HCT116 (cell line): ENCODE data around the gene KRT73. TPM values are rescaled to one million over a fixed set of nuclear protein-coding genes. Genes with fewer than 3 reads are reported as not detected.

Source experiments
- ATAC-seq: fragments of 200-7000 bp; cut with Tn5 transposase; 2 replicates; pipeline ENCODE4 v1.9.1; 2020; ENCODE audit warnings: mild to moderate bottlenecking, moderate library complexity
- BruUV-seq: library from RNA; stranded (reverse); fragments of 400-500 nt; replicated peaks from 2 replicates; lab custom pipeline; 2021; lab: Mats Ljungman, UMichigan
- CTCF ChIA-PET: fragments of 300-600 bp; sonication (Branson Sonifier 250); formaldehyde crosslinking; loops from one replicate; lab custom pipeline; 2021; ENCODE audit warnings: antibody characterized with exemption; lab: Charles Lee
- POLR2A ChIA-PET: fragments of 300-600, 350-600 bp; sonication (Branson Sonifier 250); formaldehyde crosslinking; loops from one replicate; lab custom pipeline; 2021; ENCODE audit warnings: antibody characterized with exemption; lab: Charles Lee
- RAD21 ChIA-PET, 2 experiments: fragments of 300-600 bp; sonication (Branson Sonifier 250); formaldehyde crosslinking; loops; one replicate each; lab custom pipeline; 2023; ENCODE audit warnings: low total read pairs in 2 of 2; ENCODE audit not compliant: uncharacterized antibody in 2 of 2, unreplicated experiment in 2 of 2, low non-redundant PET in 1 of 2; lab: Charles Lee
- DNase-seq: peaks from one replicate; pipeline ENCODE4 v3.0.0-alpha.2; 2010; ENCODE audit warnings: low read depth, low spot score
- H2AFZ ChIP-seq: fragments of 200-600 bp; shearing (Covaris generic), sonication (generic); 2 replicates; pipeline ENCODE4 v1.6.1; 2017; ENCODE audit warnings: low read depth, mixed run types, mixed read lengths, antibody characterized with exemption, low read length; ENCODE audit not compliant: poor library complexity, severe bottlenecking
- H3K27ac ChIP-seq: 2 replicates; pipeline ENCODE4 v1.5.1; 2012; ENCODE audit warnings: low read depth, low read length
- H3K27me3 ChIP-seq: fragments of 200-600 bp; sonication (generic); 2 replicates; pipeline ENCODE4 v1.6.1; 2016; ENCODE audit warnings: mixed run types, low read length, mixed read lengths; ENCODE audit not compliant: insufficient read depth
- H3K36me3 ChIP-seq, 2 experiments: fragments of 200-500 bp in 1 of 2; fragments of 200-600 bp in 1 of 2; sonication (Bioruptor generic) in 1 of 2; sonication (generic) in 1 of 2; 2 replicates each; pipeline versions ENCODE4 v1.5.1 to v1.6.1; 2014 to 2016; ENCODE audit warnings: low read length in 2 of 2, inconsistent platforms in 1 of 2, mixed read lengths in 1 of 2, mixed run types in 1 of 2; ENCODE audit not compliant: insufficient read depth in 2 of 2, control insufficient read depth in 1 of 2
- H3K4me1 ChIP-seq, 2 experiments: fragments of 200-600 bp in 1 of 2; sonication (generic) in 1 of 2; 2 replicates each; pipeline versions ENCODE4 v1.5.1 to v1.6.1; 2012 to 2017; ENCODE audit warnings: low read length in 2 of 2, inconsistent platforms in 1 of 2, mild to moderate bottlenecking in 1 of 2, mixed read lengths in 1 of 2, mixed run types in 1 of 2, moderate library complexity in 1 of 2; ENCODE audit not compliant: insufficient read depth in 2 of 2, control insufficient read depth in 1 of 2
- H3K4me2 ChIP-seq: fragments of 200-600 bp; sonication (generic); 2 replicates; pipeline ENCODE4 v1.6.1; 2017; ENCODE audit warnings: mixed run types, low read length, mixed read lengths
- H3K4me3 ChIP-seq, 2 experiments: fragments of 200-600 bp in 1 of 2; sonication (generic) in 1 of 2; replicated peaks in 1 of 2; 2 replicates each; pipeline ENCODE4 v1.5.1; 2011 to 2016; ENCODE audit warnings: low read length in 2 of 2, control low read depth in 1 of 2, low read depth in 1 of 2, mild to moderate bottlenecking in 1 of 2, mixed read lengths in 1 of 2, mixed run types in 1 of 2
- H3K79me2 ChIP-seq: fragments of 200-600 bp; sonication (generic); 2 replicates; pipeline ENCODE4 v1.6.1; 2017; ENCODE audit warnings: mild to moderate bottlenecking, mixed run types, low read length, moderate library complexity, mixed read lengths; ENCODE audit not compliant: insufficient read depth
- H3K9ac ChIP-seq: fragments of 200-600 bp; sonication (generic); 2 replicates; pipeline ENCODE4 v1.6.1; 2016; ENCODE audit warnings: low read length, mixed read lengths
- H3K9me2 ChIP-seq: fragments of 200-600 bp; sonication (generic), shearing (Covaris generic); 2 replicates; pipeline ENCODE4 v1.6.1; 2017; ENCODE audit warnings: mixed run types, mild to moderate bottlenecking, moderate library complexity; ENCODE audit not compliant: insufficient read depth
- H3K9me3 ChIP-seq, 2 experiments: fragments of 200-500 bp in 1 of 2; fragments of 200-600 bp in 1 of 2; sonication (Bioruptor generic) in 1 of 2; sonication (generic) in 1 of 2; 2 replicates each; pipeline ENCODE4 v1.6.1; 2014 to 2017; ENCODE audit warnings: low read length in 2 of 2, mixed read lengths in 2 of 2, inconsistent platforms in 1 of 2, low read depth in 1 of 2, mild to moderate bottlenecking in 1 of 2, mixed run types in 1 of 2, moderate library complexity in 1 of 2; ENCODE audit not compliant: control insufficient read depth in 1 of 2, insufficient read depth in 1 of 2
- H4K20me1 ChIP-seq: fragments of 200-600 bp; sonication (generic), shearing (Covaris generic); 2 replicates; pipeline ENCODE4 v1.6.1; 2017; ENCODE audit warnings: mixed run types, mild to moderate bottlenecking, moderate library complexity; ENCODE audit not compliant: insufficient read depth
- CEBPB ChIP-seq: IDR thresholded peaks from 2 replicates; pipeline ENCODE4 v1.6.1; 2012; ENCODE audit warnings: low read depth
- EGR1 ChIP-seq: IDR thresholded peaks from 2 replicates; pipeline ENCODE4 v1.6.1; 2012; ENCODE audit warnings: low read depth
- ELF1 ChIP-seq: IDR thresholded peaks from 2 replicates; pipeline ENCODE4 v1.6.1; 2012; ENCODE audit warnings: low read depth, borderline replicate concordance
- EZH2 ChIP-seq: fragments of 200-600 bp; sonication (generic); IDR thresholded peaks from 2 replicates; pipeline ENCODE4 v1.6.1; 2017; ENCODE audit warnings: antibody characterized with exemption, mixed run types
- EZH2phosphoT487 ChIP-seq: fragments of 200-600 bp; IDR thresholded peaks from 2 replicates; pipeline ENCODE4 v1.6.1; 2018; ENCODE audit warnings: antibody characterized with exemption, borderline replicate concordance
- JUND ChIP-seq: IDR thresholded peaks from 2 replicates; pipeline ENCODE4 v1.6.1; 2012
- POLR2A ChIP-seq: IDR thresholded peaks from 2 replicates; pipeline ENCODE4 v1.7.0; 2011; ENCODE audit warnings: borderline replicate concordance; ENCODE audit not compliant: insufficient read depth, insufficient read length; ENCODE audit errors: extremely low read depth
- POLR2AphosphoS5 ChIP-seq: IDR thresholded peaks from 2 replicates; pipeline ENCODE4 v1.6.1; 2011; ENCODE audit warnings: mild to moderate bottlenecking, low read depth, low read length, moderate library complexity
- RAD21 ChIP-seq: IDR thresholded peaks from 2 replicates; pipeline ENCODE4 v1.6.1; 2012; ENCODE audit warnings: low read depth, mild to moderate bottlenecking
- SIN3A ChIP-seq: IDR thresholded peaks from 2 replicates; pipeline ENCODE4 v1.6.1; 2012; ENCODE audit warnings: low read depth
- SP1 ChIP-seq: IDR thresholded peaks from 2 replicates; pipeline ENCODE4 v1.6.1; 2012; ENCODE audit warnings: low read depth
- TCF7L2 ChIP-seq: IDR thresholded peaks from 2 replicates; pipeline ENCODE4 v1.7.0; 2011; ENCODE audit warnings: borderline replicate concordance, inconsistent platforms; ENCODE audit not compliant: insufficient read depth, insufficient read length; ENCODE audit errors: extremely low read depth
- YY1 ChIP-seq: IDR thresholded peaks from 2 replicates; pipeline ENCODE4 v1.6.1; 2011; ENCODE audit warnings: low read length, low read depth, moderate library complexity, mild to moderate bottlenecking; ENCODE audit not compliant: insufficient replicate concordance; ENCODE audit errors: extremely low read depth
- ZFX ChIP-seq: fragments of 450-650 bp; IDR thresholded peaks from 2 replicates; pipeline ENCODE4 v1.6.1; 2017
- ZNF274 ChIP-seq: fragments of 200-500 bp; sonication (Bioruptor generic); IDR thresholded peaks from 2 replicates; pipeline ENCODE4 v1.6.1; 2014; ENCODE audit warnings: mild to moderate bottlenecking, low read depth, low read length, inconsistent platforms
- intact Hi-C: fragments of 100-400 bp; cut with micrococcal nuclease; formaldehyde crosslinking; loops from 2 replicates; pipeline ENCODE4 v1.10.0; 2022
- total RNA-seq: library from RNA; stranded (reverse); gene quantifications from one replicate; pipeline ENCODE4 v1.2.1, GENCODE V29; 2021; ENCODE audit not compliant: unreplicated experiment
- TF ChIP-seq, protein P1 (sequence below): IDR thresholded peaks from 2 replicates; pipeline ENCODE4 v1.6.1; 2012
- TF ChIP-seq, protein P2 (sequence below): IDR thresholded peaks from 2 replicates; pipeline ENCODE4 v1.6.1; 2011; ENCODE audit warnings: mild to moderate bottlenecking, low read length, moderate library complexity; ENCODE audit not compliant: insufficient replicate concordance; ENCODE audit errors: extremely low read depth
- TF ChIP-seq, protein P3 (sequence below): IDR thresholded peaks from 2 replicates; pipeline ENCODE4 v1.6.1; 2012; ENCODE audit warnings: low read depth
- TF ChIP-seq, protein P4 (sequence below): IDR thresholded peaks from 2 replicates; pipeline ENCODE4 v1.6.1; 2012

Gene KRT73
- total RNA-seq, 1 experiment from 2014 or later = not detected

DNA sequence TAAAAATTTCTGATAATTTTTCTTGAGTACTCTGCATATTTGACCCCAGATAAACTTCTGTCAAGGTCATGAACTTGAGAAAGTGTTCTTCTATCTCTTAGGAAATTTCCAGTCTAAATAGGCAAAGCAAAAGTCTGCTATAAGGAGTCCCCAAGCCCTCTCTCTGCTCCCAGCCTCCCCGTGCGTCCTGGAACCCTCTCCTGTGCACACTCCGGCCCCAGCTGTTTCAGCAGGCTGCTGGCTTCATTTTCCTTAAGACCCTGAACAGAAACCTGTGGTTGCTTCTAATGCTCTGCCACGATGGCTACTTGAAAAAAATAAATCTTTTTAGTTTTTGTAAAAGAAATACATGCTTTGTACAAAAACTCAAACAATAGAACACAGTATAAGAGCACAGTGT lies 18.9 kb upstream of the KRT73 start:
- ChIA-PET RAD21 (no interaction called here), CTCF (no interaction called here), POLR2A (no interaction called here)
- no peaks in the 10 kb centered on the region for H3K9me2 ChIP-seq
- ATAC-seq (no peak), DNase-seq (no peak)
- intact Hi-C loops = no loop called here
- no peaks in the 10 kb centered on the region for H4K20me1 ChIP-seq
- TF ChIP-seq YY1 (no peak), ZNF274 (no peak), ELF1 (no peak), EZH2 (no peak), CEBPB (no peak), ZFX (no peak), EZH2phosphoT487 (no peak), POLR2A (no peak), RAD21 (no peak), SIN3A (no peak), TCF7L2 (no peak), EGR1 (no peak), JUND (no peak), POLR2AphosphoS5 (no peak), SP1 (no peak)
- TF ChIP-seq, protein P1, sequence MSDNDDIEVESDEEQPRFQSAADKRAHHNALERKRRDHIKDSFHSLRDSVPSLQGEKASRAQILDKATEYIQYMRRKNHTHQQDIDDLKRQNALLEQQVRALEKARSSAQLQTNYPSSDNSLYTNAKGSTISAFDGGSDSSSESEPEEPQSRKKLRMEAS = no peak
- TF ChIP-seq, protein P2, sequence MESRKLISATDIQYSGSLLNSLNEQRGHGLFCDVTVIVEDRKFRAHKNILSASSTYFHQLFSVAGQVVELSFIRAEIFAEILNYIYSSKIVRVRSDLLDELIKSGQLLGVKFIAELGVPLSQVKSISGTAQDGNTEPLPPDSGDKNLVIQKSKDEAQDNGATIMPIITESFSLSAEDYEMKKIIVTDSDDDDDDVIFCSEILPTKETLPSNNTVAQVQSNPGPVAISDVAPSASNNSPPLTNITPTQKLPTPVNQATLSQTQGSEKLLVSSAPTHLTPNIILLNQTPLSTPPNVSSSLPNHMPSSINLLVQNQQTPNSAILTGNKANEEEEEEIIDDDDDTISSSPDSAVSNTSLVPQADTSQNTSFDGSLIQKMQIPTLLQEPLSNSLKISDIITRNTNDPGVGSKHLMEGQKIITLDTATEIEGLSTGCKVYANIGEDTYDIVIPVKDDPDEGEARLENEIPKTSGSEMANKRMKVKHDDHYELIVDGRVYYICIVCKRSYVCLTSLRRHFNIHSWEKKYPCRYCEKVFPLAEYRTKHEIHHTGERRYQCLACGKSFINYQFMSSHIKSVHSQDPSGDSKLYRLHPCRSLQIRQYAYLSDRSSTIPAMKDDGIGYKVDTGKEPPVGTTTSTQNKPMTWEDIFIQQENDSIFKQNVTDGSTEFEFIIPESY = no peak
- TF ChIP-seq, protein P3, sequence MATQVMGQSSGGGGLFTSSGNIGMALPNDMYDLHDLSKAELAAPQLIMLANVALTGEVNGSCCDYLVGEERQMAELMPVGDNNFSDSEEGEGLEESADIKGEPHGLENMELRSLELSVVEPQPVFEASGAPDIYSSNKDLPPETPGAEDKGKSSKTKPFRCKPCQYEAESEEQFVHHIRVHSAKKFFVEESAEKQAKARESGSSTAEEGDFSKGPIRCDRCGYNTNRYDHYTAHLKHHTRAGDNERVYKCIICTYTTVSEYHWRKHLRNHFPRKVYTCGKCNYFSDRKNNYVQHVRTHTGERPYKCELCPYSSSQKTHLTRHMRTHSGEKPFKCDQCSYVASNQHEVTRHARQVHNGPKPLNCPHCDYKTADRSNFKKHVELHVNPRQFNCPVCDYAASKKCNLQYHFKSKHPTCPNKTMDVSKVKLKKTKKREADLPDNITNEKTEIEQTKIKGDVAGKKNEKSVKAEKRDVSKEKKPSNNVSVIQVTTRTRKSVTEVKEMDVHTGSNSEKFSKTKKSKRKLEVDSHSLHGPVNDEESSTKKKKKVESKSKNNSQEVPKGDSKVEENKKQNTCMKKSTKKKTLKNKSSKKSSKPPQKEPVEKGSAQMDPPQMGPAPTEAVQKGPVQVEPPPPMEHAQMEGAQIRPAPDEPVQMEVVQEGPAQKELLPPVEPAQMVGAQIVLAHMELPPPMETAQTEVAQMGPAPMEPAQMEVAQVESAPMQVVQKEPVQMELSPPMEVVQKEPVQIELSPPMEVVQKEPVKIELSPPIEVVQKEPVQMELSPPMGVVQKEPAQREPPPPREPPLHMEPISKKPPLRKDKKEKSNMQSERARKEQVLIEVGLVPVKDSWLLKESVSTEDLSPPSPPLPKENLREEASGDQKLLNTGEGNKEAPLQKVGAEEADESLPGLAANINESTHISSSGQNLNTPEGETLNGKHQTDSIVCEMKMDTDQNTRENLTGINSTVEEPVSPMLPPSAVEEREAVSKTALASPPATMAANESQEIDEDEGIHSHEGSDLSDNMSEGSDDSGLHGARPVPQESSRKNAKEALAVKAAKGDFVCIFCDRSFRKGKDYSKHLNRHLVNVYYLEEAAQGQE = no peak
- TF ChIP-seq, protein P4, sequence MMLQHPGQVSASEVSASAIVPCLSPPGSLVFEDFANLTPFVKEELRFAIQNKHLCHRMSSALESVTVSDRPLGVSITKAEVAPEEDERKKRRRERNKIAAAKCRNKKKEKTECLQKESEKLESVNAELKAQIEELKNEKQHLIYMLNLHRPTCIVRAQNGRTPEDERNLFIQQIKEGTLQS = no peak
- BruUV-seq = no TSS peak
- H3K4me3 ChIP-seq = no peak overlapping the region
- H3K9me3 ChIP-seq = no peaks in the 10 kb centered on the region
- no peaks in the 10 kb centered on the region for H3K79me2 ChIP-seq
- H3K27me3 ChIP-seq = no peaks in the 10 kb centered on the region
- no peak overlapping the region for H3K27ac ChIP-seq
- no peaks in the 10 kb centered on the region for H3K36me3 ChIP-seq
- no peak overlapping the region for H2AFZ ChIP-seq
- no peak overlapping the region for H3K9ac ChIP-seq
- H3K4me1 ChIP-seq = no peaks in the 10 kb centered on the region
- no peak overlapping the region for H3K4me2 ChIP-seq
